Duodenal mucosa (tissue), 2 donors: ENCODE results near the gene CASKIN1.

Experiments
- H3K27ac ChIP-seq: one replicate; pipeline ENCODE4 v1.7.0; 2013; ENCODE audit warnings: low read depth, low read length
- H3K27me3 ChIP-seq, 2 donors: one replicate each; pipeline ENCODE4 v1.7.0; 2013; ENCODE audit warnings: low read length in 2 of 2, control low read depth in 1 of 2; ENCODE audit not compliant: insufficient read depth in 2 of 2, control insufficient read depth in 1 of 2
- H3K36me3 ChIP-seq, 2 donors: one replicate each; pipeline ENCODE4 v1.7.0; 2013; ENCODE audit warnings: low read length in 2 of 2, control low read depth in 1 of 2; ENCODE audit not compliant: insufficient read depth in 2 of 2, control insufficient read depth in 1 of 2
- H3K4me1 ChIP-seq, 2 donors: one replicate each; pipeline ENCODE4 v1.7.0; 2013; ENCODE audit warnings: low read length in 2 of 2, control low read depth in 1 of 2; ENCODE audit not compliant: insufficient read depth in 2 of 2, control insufficient read depth in 1 of 2
- H3K4me3 ChIP-seq, 2 donors: one replicate each; pipeline ENCODE4 v1.7.0; 2013; ENCODE audit warnings: low read length in 2 of 2, low read depth in 1 of 2
- H3K9ac ChIP-seq, 2 donors: one replicate each; pipeline ENCODE4 v1.7.0; 2013; ENCODE audit warnings: low read length in 2 of 2, low read depth in 1 of 2
- H3K9me3 ChIP-seq, 2 donors: one replicate each; pipeline ENCODE4 v1.7.0; 2013; ENCODE audit warnings: low read length in 2 of 2, control low read depth in 1 of 2; ENCODE audit not compliant: control insufficient read depth in 1 of 2

The CASKIN1 gene

DNA sequence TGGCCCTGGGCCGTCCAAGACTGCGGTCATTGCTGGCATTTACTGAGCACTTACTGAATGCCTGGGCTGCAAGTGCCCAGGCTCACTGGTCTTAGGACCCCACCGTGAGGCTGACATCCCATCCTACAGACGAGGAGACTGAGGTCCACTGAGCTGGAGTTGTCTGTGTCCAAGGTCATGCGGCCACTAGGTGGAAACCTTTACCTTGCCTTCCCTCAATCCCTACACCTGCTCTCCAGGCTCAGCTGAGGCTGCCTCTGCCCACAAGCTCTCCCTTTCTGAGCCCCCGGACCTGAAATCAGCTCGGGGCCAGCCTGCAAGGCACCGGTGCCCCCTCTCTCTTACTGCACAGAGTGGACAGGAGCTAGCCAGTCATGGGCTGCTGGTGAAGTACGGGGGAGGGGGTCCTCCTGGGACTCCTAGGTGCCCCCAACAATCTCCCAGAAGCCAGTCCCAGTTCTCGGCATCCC lies 1.5 kb downstream of the CASKIN1 start:
- Histone ChIP-seq H3K36me3 (no peaks in the 10 kb centered on the region), H3K27me3 (peaks cover 38 to 41% of the 10 kb centered on the region in 2 donors), H3K4me3 (no peak overlapping the region), H3K9me3 (no peaks in the 10 kb centered on the region), H3K4me1 (peaks cover 0 to 12% of the 10 kb centered on the region in 2 donors), H3K9ac (no peak overlapping the region), H3K27ac (no peak overlapping the region)

DNA sequence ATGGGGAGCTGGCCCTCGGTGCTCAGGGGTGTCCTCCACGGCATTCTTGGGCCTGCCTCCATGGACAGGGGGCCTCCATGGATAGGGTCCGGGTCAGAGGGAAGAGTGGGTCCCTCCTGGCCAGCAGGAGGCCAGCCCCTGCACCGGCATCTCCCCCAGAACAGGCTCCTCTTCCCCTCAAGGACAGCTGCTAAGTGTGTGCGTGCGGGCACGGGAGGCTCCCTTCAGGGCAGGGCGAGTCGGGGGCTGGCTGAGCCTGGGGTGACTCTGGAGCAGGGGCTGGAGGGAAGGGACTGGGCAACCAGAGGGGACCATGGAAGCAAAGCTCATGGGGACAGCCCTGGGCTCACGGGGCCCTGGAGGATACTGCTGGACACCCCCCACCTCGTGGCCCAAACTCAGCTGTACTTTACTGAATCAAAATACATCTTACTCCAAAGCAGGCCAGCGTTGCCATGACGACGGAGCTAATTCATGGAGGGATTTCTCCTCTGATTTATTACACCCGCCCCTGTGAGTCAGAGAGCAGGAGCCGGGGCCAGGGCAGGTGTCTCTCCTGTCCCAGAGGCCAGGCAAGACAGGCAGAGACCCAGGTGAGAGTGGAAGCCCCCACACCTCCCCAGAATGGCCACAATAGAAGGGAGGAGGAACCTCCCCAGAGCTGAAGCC lies 2.1 kb downstream of the CASKIN1 start:
- no peaks in the 10 kb centered on the region for H3K36me3 ChIP-seq
- H3K9ac ChIP-seq, result no peak overlapping the region
- no peaks in the 10 kb centered on the region for H3K9me3 ChIP-seq
- no peak overlapping the region for H3K27ac ChIP-seq
- peaks cover 35 to 41% of the 10 kb centered on the region in 2 donors for H3K27me3 ChIP-seq
- no peak overlapping the region for H3K4me3 ChIP-seq
- H3K4me1 ChIP-seq, result peaks cover 0 to 15% of the 10 kb centered on the region in 2 donors

DNA sequence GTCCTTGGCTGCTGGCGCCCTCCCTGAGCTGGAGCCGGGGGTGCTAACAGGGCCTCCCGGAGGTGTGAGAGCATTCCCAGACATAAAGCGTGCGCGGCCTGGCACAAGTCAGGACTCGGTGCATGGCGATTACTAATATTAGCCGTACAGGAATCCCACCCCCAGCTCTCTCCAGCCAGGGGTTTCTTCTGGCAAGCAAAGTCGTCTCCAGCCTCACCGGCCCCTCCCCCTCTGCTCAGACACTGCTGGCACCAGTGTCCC lies 5.0 kb downstream of the CASKIN1 start:
- no peaks in the 10 kb centered on the region for H3K9me3 ChIP-seq
- H3K27ac ChIP-seq, result no peak overlapping the region
- peaks cover 17 to 23% of the 10 kb centered on the region in 2 donors for H3K27me3 ChIP-seq
- peaks cover 0 to 15% of the 10 kb centered on the region in 2 donors for H3K4me1 ChIP-seq
- H3K9ac ChIP-seq, result no peak overlapping the region
- H3K4me3 ChIP-seq, result no peak overlapping the region
- H3K36me3 ChIP-seq, result no peaks in the 10 kb centered on the region

DNA sequence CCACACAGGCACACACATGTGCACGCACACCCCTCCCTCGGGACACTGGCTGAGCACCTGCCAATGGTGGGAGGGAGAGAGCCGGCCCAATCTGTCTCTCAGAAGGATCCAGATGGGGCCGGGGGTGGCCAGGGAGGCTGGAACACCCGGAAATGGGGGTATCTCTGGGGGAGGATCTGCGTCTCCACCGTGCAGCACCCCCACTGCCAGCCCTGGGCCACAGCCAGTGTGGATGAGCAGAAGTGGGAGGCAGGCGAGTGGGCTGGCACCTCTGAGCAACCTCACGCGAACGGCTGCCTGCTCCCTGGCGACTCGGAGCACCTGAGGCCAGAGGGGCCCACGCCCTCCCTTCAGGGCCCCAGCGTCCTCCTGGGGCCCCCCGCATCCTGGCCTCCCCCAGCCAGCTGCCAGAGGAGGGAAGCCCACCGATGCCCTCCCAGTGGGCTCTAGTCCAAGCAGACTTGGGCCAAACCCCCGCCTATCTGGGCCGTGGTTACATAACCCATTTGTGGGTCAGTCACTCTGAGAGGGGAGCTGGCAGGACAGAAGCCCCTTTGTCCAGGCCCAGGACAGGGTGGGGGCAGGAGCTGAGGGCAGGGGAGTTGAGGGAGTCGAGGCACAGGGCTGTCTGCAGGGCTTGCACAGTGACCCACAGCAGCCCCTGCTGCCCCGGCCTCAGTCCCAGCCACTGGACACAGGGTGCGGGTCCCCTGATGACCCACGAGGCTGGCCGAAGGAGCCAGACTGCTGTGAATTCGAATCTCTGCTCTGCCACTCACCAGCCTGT lies 5.6 kb downstream of the CASKIN1 start:
- Histone ChIP-seq H3K27ac (no peak overlapping the region), H3K9me3 (no peaks in the 10 kb centered on the region), H3K4me1 (peaks cover 0 to 15% of the 10 kb centered on the region in 2 donors), H3K36me3 (no peaks in the 10 kb centered on the region), H3K27me3 (peaks cover 17 to 21% of the 10 kb centered on the region in 2 donors), H3K4me3 (no peak overlapping the region), H3K9ac (no peak overlapping the region)

DNA sequence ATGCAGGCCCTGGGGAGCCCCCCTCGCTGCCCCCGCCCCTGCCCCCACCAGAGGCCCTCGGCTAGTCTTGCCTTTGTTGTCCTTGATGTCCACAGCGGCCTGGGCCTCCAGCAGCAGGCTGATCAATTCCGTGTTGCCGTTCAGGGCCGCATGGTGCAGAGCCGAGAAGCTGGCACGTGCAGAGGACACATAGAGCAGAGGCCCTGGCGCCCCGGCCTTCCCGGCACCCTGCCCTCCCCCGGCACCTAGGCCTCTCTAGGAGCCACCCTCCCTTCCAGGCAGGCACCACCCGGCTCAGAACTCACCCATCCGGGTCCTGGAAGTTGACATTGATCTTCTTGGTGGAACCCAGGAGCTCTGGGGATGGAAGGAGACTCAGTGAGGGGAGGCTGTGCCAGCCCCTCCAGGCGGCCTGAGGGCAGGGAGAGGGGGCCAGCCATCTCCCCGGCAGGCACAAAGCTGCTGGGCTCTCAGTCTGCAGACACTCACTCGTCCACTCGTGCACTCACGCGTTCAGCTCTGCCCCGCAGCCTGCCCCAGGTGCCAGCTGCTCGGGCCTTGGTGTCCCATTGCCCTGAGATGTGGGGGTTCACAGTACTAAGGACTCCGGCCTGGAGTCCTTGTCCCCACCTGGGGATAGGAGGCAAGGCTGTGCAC lies 6.3 kb downstream of the CASKIN1 start:
- Histone ChIP-seq H3K4me1 (peaks cover 0 to 8% of the 10 kb centered on the region in 2 donors), H3K9ac (no peak overlapping the region), H3K36me3 (no peaks in the 10 kb centered on the region), H3K9me3 (no peaks in the 10 kb centered on the region), H3K27ac (no peak overlapping the region), H3K27me3 (peaks cover 13 to 14% of the 10 kb centered on the region in 2 donors), H3K4me3 (no peak overlapping the region)

DNA sequence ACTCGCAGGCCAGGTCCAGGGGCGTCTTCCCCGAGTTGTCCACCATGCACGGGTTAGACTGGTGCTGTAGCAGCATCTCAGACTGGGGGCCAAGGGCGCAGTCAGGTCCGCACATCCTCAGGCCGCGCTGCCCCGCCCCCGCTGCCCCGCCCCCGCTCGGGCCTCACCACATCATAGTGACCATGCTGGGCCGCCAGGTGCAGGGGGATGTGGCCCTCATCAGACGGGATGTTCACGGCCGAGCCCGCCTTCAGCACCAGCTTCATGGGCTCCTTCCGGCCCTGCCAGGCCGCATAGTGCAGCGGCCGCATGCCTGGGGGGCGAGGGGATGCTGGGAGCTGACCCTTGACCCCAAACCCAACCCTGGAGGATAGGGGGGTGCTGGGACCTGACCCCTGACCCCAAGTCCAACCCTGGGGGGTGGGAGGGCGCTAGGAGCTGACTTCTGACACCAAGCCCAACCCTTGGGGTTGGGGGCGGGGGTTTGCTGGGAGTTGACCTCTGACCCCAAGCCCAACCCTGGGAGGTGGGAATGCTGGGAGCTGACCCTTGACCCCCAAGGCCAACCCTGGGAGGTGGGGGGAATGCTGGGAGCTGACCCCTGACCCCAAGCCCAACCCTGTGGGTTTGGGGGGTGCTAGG lies 7.0 kb downstream of the CASKIN1 start:
- Histone ChIP-seq H3K27me3 (peaks cover 7 to 13% of the 10 kb centered on the region in 2 donors), H3K4me1 (peaks cover 2 to 9% of the 10 kb centered on the region in 2 donors), H3K36me3 (no peaks in the 10 kb centered on the region), H3K4me3 (no peak overlapping the region), H3K9ac (no peak overlapping the region), H3K9me3 (no peaks in the 10 kb centered on the region), H3K27ac (no peak overlapping the region)

DNA sequence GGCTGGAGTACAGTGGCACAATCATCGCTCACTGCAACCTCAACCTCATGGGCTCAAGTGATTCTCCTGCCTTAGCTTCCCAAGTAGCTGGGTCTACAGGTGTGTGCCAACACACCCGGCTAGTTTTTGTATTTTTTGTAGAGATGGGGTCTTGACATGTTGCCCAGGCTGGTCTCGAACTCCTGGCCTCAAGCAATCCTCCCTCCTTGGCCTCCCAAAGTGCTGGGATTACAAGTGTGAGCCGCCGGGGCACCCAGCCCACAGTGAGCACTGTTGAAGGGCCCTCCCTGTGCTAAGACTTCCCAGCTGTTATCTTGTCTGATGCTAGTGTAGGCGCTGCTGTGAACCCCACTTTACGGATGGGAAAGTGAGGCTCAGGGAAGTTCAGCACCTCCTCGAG lies 8.0 kb downstream of the CASKIN1 start:
- H3K27ac ChIP-seq, result no peak overlapping the region
- H3K9ac ChIP-seq, result no peak overlapping the region
- no peak overlapping the region for H3K4me3 ChIP-seq
- H3K4me1 ChIP-seq, result peaks cover 3 to 11% of the 10 kb centered on the region in 2 donors
- H3K9me3 ChIP-seq, result no peaks in the 10 kb centered on the region
- H3K36me3 ChIP-seq, result no peaks in the 10 kb centered on the region
- H3K27me3 ChIP-seq, result peaks cover 0 to 13% of the 10 kb centered on the region in 2 donors

DNA sequence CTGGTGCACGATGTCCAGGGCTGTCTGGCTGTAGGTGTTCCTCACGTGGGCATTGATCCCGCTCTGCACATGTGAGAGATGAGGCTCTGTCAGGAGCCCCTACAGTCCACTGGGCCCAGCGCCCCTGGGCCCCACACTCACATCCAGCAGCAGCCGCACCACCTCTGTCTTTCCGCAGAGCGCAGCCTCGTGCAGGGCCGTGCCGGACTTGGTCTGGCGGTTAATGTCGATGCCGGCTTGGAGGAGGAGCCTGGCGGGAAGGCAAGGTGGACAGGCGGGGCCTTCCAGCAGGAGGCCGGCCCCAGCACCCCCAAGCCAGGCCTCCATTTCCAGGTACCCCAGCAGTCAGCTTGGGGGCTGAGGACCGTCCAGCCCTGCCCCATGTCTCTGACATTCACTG lies 9.2 kb downstream of the CASKIN1 start:
- Histone ChIP-seq H3K9me3 (no peaks in the 10 kb centered on the region), H3K27ac (no peak overlapping the region), H3K4me1 (peaks cover 3 to 11% of the 10 kb centered on the region in 2 donors), H3K36me3 (no peaks in the 10 kb centered on the region), H3K4me3 (no peak overlapping the region), H3K27me3 (peaks cover 0 to 13% of the 10 kb centered on the region in 2 donors), H3K9ac (no peak overlapping the region)

DNA sequence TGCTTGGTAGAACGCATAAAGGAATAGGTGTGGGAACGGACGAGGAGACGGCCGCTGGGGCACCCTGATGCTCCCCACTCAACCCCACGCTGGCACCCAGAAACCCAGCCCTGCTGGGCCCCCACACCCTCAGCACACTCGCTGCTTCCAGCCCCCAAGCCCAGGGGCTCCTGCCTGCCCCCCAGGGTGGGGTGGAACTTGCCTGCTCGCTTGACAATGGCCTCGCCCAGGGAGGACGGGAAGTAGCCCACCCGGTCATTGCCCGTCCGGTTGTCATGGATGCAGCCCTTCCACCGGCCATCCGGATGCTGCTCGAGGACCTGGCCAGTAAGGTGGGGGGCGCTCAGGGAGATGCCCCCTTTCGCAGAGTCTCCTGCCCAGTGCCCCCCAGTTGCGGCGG lies 9.9 kb downstream of the CASKIN1 start:
- H3K36me3 ChIP-seq, result no peaks in the 10 kb centered on the region
- peaks cover 0 to 13% of the 10 kb centered on the region in 2 donors for H3K27me3 ChIP-seq
- H3K4me3 ChIP-seq, result no peak overlapping the region
- H3K9ac ChIP-seq, result no peak overlapping the region
- H3K27ac ChIP-seq, result no peak overlapping the region
- peaks cover 3 to 11% of the 10 kb centered on the region in 2 donors for H3K4me1 ChIP-seq
- no peaks in the 10 kb centered on the region for H3K9me3 ChIP-seq

DNA sequence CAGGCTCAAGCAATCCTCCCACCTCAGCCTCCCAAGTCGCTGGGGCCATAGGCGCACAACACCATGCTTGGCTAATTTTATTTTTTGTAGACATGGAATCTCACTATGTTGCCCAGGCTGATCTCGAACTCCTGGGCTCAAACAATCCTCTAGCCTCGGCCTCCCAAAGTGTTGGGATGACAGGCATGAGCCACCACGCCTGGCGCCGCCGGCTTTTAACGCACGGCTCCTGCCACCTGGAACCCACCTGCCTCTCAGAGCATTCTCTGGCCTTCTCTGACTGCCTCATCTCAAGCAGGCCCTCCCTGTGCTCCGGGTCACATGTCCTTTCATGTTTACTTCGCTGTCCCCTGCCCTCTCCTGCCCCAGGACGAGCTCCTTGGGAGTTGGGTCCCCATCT lies 10.3 kb downstream of the CASKIN1 start:
- Histone ChIP-seq H3K36me3 (no peaks in the 10 kb centered on the region), H3K9ac (no peak overlapping the region), H3K27me3 (peaks cover 0 to 13% of the 10 kb centered on the region in 2 donors), H3K4me3 (no peak overlapping the region), H3K9me3 (no peaks in the 10 kb centered on the region), H3K27ac (no peak overlapping the region), H3K4me1 (peaks cover 3 to 11% of the 10 kb centered on the region in 2 donors)
